SHP77 (cell line): ENCODE measurements around the gene UTP18.
"Not testable (repeated sequence)": the region's sequence is repeated elsewhere in the genome, so short reads cannot be mapped to it uniquely, and the experiment has no call there.

Experiments
- DNase-seq, 2 experiments: peaks; one replicate each; lab custom pipeline; 2025; lab: John Stamatoyannopoulos, UW

Gene UTP18

DNA sequence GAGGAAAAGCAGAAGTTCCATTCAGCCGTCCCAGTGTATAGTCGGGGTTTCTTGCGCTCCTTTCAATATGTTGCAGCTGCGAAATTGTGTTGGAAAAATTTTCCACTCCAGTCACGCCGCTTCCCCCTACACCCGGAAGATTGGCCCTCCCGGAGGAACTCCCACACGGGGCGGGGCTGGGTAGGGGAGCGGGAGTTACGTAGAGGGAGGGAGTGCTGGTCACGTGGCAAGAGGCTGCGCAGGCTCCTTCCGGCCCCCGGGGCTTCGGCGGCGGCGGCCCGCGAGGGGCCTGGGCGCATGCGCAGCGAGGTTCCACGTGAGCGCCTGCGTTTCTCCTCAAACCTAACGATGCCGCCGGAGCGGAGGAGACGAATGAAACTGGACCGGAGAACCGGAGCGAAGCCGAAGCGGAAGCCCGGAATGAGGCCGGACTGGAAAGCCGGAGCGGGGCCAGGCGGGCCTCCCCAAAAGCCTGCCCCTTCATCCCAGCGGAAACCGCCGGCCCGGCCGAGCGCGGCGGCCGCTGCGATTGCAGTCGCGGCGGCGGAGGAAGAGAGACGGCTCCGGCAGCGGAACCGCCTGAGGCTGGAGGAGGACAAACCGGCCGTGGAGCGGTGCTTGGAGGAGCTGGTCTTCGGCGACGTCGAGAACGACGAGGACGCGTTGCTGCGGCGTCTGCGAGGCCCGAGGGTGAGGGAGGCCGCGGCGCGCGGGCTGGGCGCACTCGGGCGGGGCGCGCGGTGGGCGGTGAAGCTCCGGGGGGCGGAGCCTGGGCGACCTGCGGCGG, at the start of gene UTP18:
UTP18 (plus strand) TSS at position 310 of the 787 bp plus-strand sequence; CDS start at position 349, 39 bp downstream.
- DNase-seq = peak; percentile 97 to 98

- DNase-seq = no peak
Measured at GRCh38 chr17:51214920-51215319, 45.4 kb upstream of the UTP18 start.

- DNase-seq = no peak
Measured at GRCh38 chr17:51217946-51218345, 42.4 kb upstream of the UTP18 start.

GRCh38 chr17:51221322-51221721, 39.0 kb upstream of the UTP18 start:
- no peak for DNase-seq

- DNase-seq = no peak
Measured at GRCh38 chr17:51224402-51225262, 35.7 kb upstream of the UTP18 start.

GRCh38 chr17:51225523-51225922, 34.8 kb upstream of the UTP18 start:
- DNase-seq = not testable (repeated sequence)

- no peak for DNase-seq
Measured at GRCh38 chr17:51228161-51228560, 32.2 kb upstream of the UTP18 start.

- no peak for DNase-seq
Measured at GRCh38 chr17:51229889-51230288, 30.5 kb upstream of the UTP18 start.

DNA sequence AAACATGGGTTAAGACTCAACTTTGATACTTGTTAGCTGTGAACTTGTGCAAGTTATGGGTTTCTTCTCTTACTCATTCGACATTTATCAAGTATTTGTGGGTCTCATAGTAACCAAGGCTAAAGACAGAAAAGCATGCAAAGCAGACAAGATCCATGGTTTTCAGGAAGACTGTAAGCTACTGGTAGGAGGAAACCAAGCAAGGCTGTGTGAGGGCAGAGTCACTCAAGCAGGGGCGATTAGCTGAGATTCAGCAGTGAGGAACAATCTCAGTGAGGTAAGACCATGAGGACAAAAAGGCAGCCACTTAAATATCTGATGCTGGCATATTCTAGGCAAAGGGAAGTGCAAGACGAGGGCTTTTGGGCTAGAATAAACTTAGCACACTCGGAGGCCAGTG, 30.0 kb upstream of the UTP18 start:
- no peak for DNase-seq

- DNase-seq = no peak
Measured at GRCh38 chr17:51231999-51232398, 28.3 kb upstream of the UTP18 start.

DNA sequence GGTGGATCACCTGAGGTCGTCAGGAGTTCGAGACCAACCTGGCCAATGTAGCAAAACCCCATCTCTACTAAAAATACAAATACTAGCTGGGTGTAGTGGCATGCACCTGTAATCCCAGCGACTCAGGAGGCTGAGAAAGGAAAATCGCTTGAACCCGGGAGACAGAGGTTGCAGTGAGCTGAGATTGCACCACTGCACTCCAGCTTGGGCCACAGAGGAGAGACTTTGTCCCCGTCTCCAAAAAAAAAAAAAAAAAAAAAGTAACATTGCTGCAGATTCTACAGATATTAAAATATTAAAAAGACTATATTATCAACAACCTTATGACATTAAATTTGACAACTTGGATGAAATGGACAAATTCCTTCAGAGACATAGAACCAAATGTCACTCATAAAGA, 26.2 kb upstream of the UTP18 start:
- no peak for DNase-seq

GRCh38 chr17:51238255-51238887, 22.0 kb upstream of the UTP18 start:
- no peak for DNase-seq

GRCh38 chr17:51240275-51240674, 20.1 kb upstream of the UTP18 start:
- no peak for DNase-seq

GRCh38 chr17:51244041-51244440, 16.3 kb upstream of the UTP18 start:
- DNase-seq = no peak

DNA sequence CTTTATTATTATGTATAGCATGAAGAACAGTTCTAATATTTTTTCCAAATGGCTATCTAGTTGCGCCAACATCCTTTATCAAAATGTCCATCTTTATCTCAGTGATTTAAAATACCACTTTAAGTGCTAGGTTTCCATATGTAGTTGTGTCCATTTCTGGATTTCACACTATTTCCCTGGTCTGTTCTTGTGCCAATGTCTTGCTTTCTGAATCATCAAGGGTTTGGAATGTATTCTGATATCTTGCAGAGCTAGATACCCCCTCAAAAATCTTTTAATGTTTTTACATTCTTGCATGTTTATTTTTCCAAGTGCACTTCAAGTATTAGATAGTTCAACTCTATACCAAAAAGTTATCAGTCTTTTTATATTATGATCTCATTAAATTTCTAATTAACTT, 14.8 kb upstream of the UTP18 start:
- DNase-seq = no peak

DNA sequence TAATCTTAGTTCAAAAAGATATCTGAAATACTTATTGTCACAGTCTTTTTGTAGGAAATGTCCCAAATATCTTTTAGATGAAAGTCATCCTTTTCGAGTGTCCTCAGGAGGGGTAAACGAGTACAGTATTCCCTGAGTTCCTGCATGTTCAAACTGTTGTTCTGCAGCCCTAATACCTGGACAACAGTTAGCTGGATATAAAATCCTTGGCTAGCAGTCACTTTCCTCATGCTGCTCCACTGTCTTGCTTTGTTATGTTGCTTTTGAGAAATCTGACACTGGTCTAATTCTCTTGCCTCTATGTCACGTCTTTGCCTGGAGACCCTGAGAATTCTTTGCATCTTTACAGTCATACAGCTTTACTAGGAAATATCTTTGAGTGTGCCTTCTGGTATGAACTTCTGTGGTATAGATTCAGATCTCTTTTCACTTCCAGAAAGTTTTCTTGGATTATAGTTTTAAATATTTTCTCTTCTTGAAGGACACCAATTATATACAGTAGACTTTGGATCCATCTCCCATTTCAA, 10.0 kb upstream of the UTP18 start:
- no peak for DNase-seq

DNA sequence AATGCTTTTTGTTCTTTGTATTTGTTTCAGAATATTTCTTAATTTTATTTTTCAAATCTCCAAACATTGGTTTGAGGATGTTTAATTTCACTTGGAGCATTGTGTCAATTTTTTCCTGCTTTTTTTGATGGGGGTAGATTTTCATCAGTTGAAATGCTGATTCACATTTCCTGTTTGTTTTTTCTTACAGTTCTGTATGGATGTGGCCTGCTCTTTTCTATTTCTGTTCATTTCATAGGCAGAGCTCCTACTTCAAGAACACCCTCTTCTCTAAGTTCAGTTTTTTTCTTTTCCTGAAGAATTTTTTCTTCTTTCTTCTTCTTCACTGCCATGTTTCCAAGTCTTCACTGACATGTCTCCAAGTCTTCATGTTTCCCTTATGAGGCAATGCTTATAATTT, 9.3 kb upstream of the UTP18 start:
- DNase-seq = no peak

DNA sequence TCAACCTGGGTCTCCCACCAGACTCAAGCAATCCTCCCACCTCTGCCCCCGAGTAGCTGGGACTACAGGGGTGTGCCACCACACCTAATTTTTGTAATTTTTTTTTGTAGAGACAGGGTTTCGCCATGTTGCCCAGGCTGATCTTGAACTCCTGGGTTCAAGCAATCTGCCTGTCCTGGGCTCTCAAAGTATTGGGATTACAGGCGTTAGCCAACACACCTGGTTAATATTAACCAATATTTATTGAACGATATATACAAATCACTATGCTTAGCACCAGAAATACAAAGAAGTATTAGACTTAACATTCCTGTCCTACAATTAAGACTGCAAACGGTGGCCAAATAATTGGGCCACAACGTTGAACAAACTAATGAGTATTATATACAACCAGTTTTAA, 4.7 kb upstream of the UTP18 start:
- no peak for DNase-seq

GRCh38 chr17:51256101-51256500, 4.2 kb upstream of the UTP18 start:
- DNase-seq = no peak

DNA sequence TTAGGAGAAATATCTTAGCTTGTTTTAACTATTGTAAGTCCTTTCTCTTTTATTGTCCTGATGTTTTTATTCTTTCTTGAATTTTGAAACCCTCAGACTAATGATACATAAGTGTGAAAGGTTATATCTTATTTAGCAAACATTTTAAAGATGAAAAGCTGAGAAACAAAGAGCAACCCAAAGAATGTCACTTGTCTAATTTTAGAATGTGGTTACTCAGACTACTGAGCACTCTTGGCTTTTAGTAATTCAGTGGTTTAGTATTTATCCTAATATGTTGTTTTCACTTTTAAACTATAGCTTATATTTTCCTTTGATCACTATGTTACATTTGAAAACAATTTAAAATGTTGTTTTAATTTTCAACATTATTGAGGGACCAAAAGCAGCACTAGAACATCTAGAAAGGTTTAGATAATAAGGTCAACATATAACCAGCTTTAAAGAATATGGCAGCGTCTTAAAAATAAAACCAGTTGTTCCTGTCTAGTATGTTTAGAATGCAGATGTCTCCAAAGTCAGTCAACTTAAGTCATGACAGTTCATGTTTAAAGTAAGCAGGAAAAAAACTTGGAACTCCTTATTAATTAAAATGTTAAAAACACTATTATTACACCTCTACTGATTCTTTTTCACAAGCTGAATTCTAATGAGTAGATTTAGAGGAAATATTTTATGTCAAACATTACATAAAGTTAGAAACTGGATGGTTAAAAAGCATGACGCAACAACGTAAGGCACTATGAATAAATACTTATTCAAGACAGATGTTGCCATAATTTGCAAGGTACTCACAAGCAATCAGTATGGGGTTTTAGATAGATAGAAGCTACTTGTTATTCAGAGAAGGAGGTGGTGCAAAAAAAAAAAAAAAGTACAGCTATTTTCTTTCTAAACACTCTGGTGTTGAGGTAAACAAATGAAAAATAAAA, 2.9 kb upstream of the UTP18 start:
- no peak for DNase-seq
